Prostate gland (tissue), 2 donors: ENCODE measurements around the gene XAGE5. TPM values are rescaled to one million over a fixed set of nuclear protein-coding genes. Genes with fewer than 3 reads are reported as not detected.
"Not testable (repeated sequence)": the region's sequence is repeated elsewhere in the genome, so short reads cannot be mapped to it uniquely, and the experiment has no call there.

Experiments used
- DNase-seq: peaks from one replicate; pipeline ENCODE4 v3.0.0-alpha.2; 2019; ENCODE audit warnings: low spot score
- H3K27ac ChIP-seq, 2 donors: fragments of 200-600 bp; sonication (generic); 2 replicates each; pipeline ENCODE4 v1.5.1; 2017 to 2019
- H3K27me3 ChIP-seq: fragments of 200-600 bp; sonication (generic); replicated peaks from 2 replicates; pipeline ENCODE4 v1.5.1; 2019; ENCODE audit not compliant: insufficient read depth
- H3K36me3 ChIP-seq, 2 donors: fragments of 200-600 bp; sonication (generic); 1 replicate in 1 of 2; 2 replicates in 1 of 2; pipeline versions ENCODE4 v1.5.1 to v1.8.1; 2017 to 2019
- H3K4me1 ChIP-seq: fragments of 200-600 bp; sonication (generic); replicated peaks from 2 replicates; pipeline ENCODE4 v1.5.1; 2019
- H3K4me3 ChIP-seq, 2 donors: fragments of 200-600 bp; sonication (generic); 2 replicates each; pipeline ENCODE4 v1.5.1; 2017 to 2019
- H3K9me3 ChIP-seq: fragments of 200-600 bp; sonication (generic); 2 replicates; pipeline ENCODE4 v1.5.1; 2017
- CTCF ChIP-seq, 4 experiments: fragments of 200-600 bp in 2 of 4; fragments of 450-650 bp in 2 of 4; sonication (generic) in 2 of 4; IDR thresholded peaks; 1 replicate in 3 of 4; 2 replicates in 1 of 4; pipeline ENCODE4 v1.5.1; 2016 to 2019; ENCODE audit warnings: antibody characterized with exemption in 4 of 4, mild to moderate bottlenecking in 2 of 4, moderate library complexity in 2 of 4
- POLR2A ChIP-seq: fragments of 450-650 bp; IDR thresholded peaks from one replicate; pipeline ENCODE4 v1.6.1; 2016; ENCODE audit warnings: antibody characterized with exemption, mild to moderate bottlenecking
- POLR2AphosphoS5 ChIP-seq: sonication (generic); formaldehyde crosslinking; IDR thresholded peaks from one replicate; pipeline ENCODE4 v1.6.1; 2017; ENCODE audit warnings: antibody characterized with exemption
- WGBS: methylation state at CpG from one replicate; pipeline ENCODE4 v1.1.5; 2018; 5-methylcytosine and 5-hydroxymethylcytosine counted together
- intact Hi-C: fragments of 100-400 bp; cut with DNase I; formaldehyde crosslinking; loops from one replicate; pipeline ENCODE4 v1.14.2; 2022
- total RNA-seq, 2 donors: library from RNA; depleted of rRNA; stranded (reverse); fragments of >200 nt; gene quantifications; one replicate each; pipeline ENCODE4 v1.1.0, GENCODE V29; 2016

XAGE5 gene
- not detected for total RNA-seq

- H3K4me1 ChIP-seq: no peaks in the 10 kb centered on the region
- H3K9me3 ChIP-seq: no peaks in the 10 kb centered on the region
- no peak within 1 kb of the TSS for H3K4me3 ChIP-seq
- DNase-seq: no peak
- H3K27ac ChIP-seq: no peak within 1 kb of the TSS
- no peaks in the 10 kb centered on the region for H3K27me3 ChIP-seq
- intact Hi-C loops: no loop called here
- no peak for TF ChIP-seq CTCF (IDR thresholded peaks at IDR 0.05)
- no peak for TF ChIP-seq POLR2A
- TF ChIP-seq POLR2AphosphoS5: no peak
- WGBS: 86% methylated on average over 12 of the region's 25 CpGs
- H3K36me3 ChIP-seq: no peaks in the 10 kb centered on the region
These were observed at the start of gene XAGE5 for GRCh38 chrX:52811065-52811625. XAGE5 (plus strand) TSS chrX:52811287; CDS start chrX:52812567, 1,280 bp downstream.

- no CpG with 5 or more reads among the region's 5 CpGs for WGBS
- H3K36me3 ChIP-seq, H3K4me3 ChIP-seq, H3K4me1 ChIP-seq, H3K27ac ChIP-seq, H3K27me3 ChIP-seq, intact Hi-C loops, H3K9me3 ChIP-seq, DNase-seq: not testable (repeated sequence)
These were observed 45.1 kb upstream of the XAGE5 start for GRCh38 chrX:52765983-52766382.

- DNase-seq, H3K9me3 ChIP-seq, H3K36me3 ChIP-seq, H3K4me1 ChIP-seq, H3K4me3 ChIP-seq, H3K27ac ChIP-seq, intact Hi-C loops, H3K27me3 ChIP-seq: not testable (repeated sequence)
- WGBS: 90% methylated on average over 10 of the region's 11 CpGs
These were observed 37.6 kb upstream of the XAGE5 start for GRCh38 chrX:52773504-52773903.

- H3K9me3 ChIP-seq, H3K27me3 ChIP-seq, H3K27ac ChIP-seq, H3K4me1 ChIP-seq, DNase-seq, intact Hi-C loops, H3K4me3 ChIP-seq, H3K36me3 ChIP-seq: not testable (repeated sequence)
- 95% methylated on average over 2 of the region's 2 CpGs for WGBS
These were observed 13.8 kb upstream of the XAGE5 start, which contains the start of gene SPANXN5 for GRCh38 chrX:52797327-52797726. SPANXN5 (minus strand) TSS chrX:52797427; CDS start chrX:52797348, 79 bp downstream.

GRCh38 chrX:52804876-52805275 is 6.2 kb upstream of the XAGE5 start:
- intact Hi-C loops, H3K27ac ChIP-seq, DNase-seq, H3K27me3 ChIP-seq, H3K36me3 ChIP-seq, H3K9me3 ChIP-seq, H3K4me3 ChIP-seq, H3K4me1 ChIP-seq: not testable (repeated sequence)
- 68% methylated on average over 2 of the region's 2 CpGs for WGBS

- no peak for TF ChIP-seq POLR2AphosphoS5
- no peak for TF ChIP-seq CTCF (IDR thresholded peaks at IDR 0.05)
- no peak for TF ChIP-seq POLR2A
- H3K4me3 ChIP-seq: no peak overlapping the region
- no peaks in the 10 kb centered on the region for H3K9me3 ChIP-seq
- H3K27ac ChIP-seq: no peak overlapping the region
- H3K4me1 ChIP-seq: no peaks in the 10 kb centered on the region
- H3K27me3 ChIP-seq: no peaks in the 10 kb centered on the region
- intact Hi-C loops: no loop called here
- H3K36me3 ChIP-seq: no peaks in the 10 kb centered on the region
- no peak for DNase-seq
- WGBS: 73% methylated on average over 3 of the region's 4 CpGs
These were observed 8.7 kb downstream of the XAGE5 start for GRCh38 chrX:52819788-52820187.

GRCh38 chrX:52821079-52821760 is 10.1 kb downstream of the XAGE5 start:
- Histone ChIP-seq H3K4me1 (no peaks in the 10 kb centered on the region), H3K4me3 (no peak overlapping the region), H3K27me3 (no peaks in the 10 kb centered on the region), H3K27ac (no peak overlapping the region), H3K36me3 (no peaks in the 10 kb centered on the region), H3K9me3 (no peaks in the 10 kb centered on the region)
- no peak for DNase-seq
- no peak for TF ChIP-seq POLR2AphosphoS5
- TF ChIP-seq POLR2A: no peak
- TF ChIP-seq CTCF (IDR thresholded peaks at IDR 0.05): no peak
- intact Hi-C loops: no loop called here
- 84% methylated on average over 11 of the region's 11 CpGs for WGBS
